ENCODE measurements around the gene SCFD1. TPM values are rescaled to one million over a fixed set of nuclear protein-coding genes. Genes with fewer than 3 reads are reported as not detected.

SCFD1 gene
- total and polyA plus RNA-seq, 4 donors, result 24.6 to 82.1 (median 52.6) TPM

- H3K36me3 ChIP-seq (ENCODE audit: control insufficient read depth in 4 of 4, insufficient read depth in 3 of 4, low read depth in 1 of 4, low read length in 3 of 4), result peaks cover 1 to 32% (median 15%) of the 10 kb centered on the region in 4 donors
- no peaks in the 10 kb centered on the region for H3K4me1 ChIP-seq (ENCODE audit: control insufficient read depth in 4 of 4, insufficient read depth in 4 of 4, low read length in 3 of 4)
- no peak overlapping the region for H3K4me3 ChIP-seq (ENCODE audit: low read depth in 1 of 3, low read length in 3 of 3)
- H3K9me3 ChIP-seq (ENCODE audit: control insufficient read depth in 4 of 4, low read length in 3 of 4), result no peaks in the 10 kb centered on the region
- no peak overlapping the region for H3K9ac ChIP-seq (ENCODE audit: low read depth in 1 of 2, low read length in 2 of 2)
- no peaks in the 10 kb centered on the region for H3K27me3 ChIP-seq (ENCODE audit: control insufficient read depth in 4 of 4, insufficient read depth in 4 of 4, low read length in 3 of 4)
- TF ChIP-seq RAD21 (IDR thresholded peaks at IDR 0.05), result no peak
- no peak for TF ChIP-seq FOXA2 (IDR thresholded peaks at IDR 0.05)
- TF ChIP-seq HNF4G (IDR thresholded peaks at IDR 0.05), result no peak
- no peak for TF ChIP-seq GABPA (IDR thresholded peaks at IDR 0.05 in 1 of 2, conservative IDR thresholded peaks at IDR 0.05 in 1 of 2)
- TF ChIP-seq JUND (IDR thresholded peaks at IDR 0.05), result no peak
- TF ChIP-seq TAF1 (conservative IDR thresholded peaks at IDR 0.05), result no peak
- no peak for TF ChIP-seq RXRA (IDR thresholded peaks at IDR 0.05)
- TF ChIP-seq EGR1 (IDR thresholded peaks at IDR 0.05; ENCODE audit: low read depth in 2 of 2), result no peak
- no peak for TF ChIP-seq YY1 (IDR thresholded peaks at IDR 0.05)
- no peak for TF ChIP-seq CTCF (IDR thresholded peaks at IDR 0.05; ENCODE audit: low read depth, low read length, missing input control)
- no peak for TF ChIP-seq SP1 (IDR thresholded peaks at IDR 0.05)
- no peak for TF ChIP-seq MAX (IDR thresholded peaks at IDR 0.05)
- TF ChIP-seq, protein P1, sequence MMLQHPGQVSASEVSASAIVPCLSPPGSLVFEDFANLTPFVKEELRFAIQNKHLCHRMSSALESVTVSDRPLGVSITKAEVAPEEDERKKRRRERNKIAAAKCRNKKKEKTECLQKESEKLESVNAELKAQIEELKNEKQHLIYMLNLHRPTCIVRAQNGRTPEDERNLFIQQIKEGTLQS (IDR thresholded peaks at IDR 0.05), result no peak
- no peak for TF ChIP-seq REST (IDR thresholded peaks at IDR 0.05)
- TF ChIP-seq NR2F2 (IDR thresholded peaks at IDR 0.05), result no peak
- TF ChIP-seq, protein P2, sequence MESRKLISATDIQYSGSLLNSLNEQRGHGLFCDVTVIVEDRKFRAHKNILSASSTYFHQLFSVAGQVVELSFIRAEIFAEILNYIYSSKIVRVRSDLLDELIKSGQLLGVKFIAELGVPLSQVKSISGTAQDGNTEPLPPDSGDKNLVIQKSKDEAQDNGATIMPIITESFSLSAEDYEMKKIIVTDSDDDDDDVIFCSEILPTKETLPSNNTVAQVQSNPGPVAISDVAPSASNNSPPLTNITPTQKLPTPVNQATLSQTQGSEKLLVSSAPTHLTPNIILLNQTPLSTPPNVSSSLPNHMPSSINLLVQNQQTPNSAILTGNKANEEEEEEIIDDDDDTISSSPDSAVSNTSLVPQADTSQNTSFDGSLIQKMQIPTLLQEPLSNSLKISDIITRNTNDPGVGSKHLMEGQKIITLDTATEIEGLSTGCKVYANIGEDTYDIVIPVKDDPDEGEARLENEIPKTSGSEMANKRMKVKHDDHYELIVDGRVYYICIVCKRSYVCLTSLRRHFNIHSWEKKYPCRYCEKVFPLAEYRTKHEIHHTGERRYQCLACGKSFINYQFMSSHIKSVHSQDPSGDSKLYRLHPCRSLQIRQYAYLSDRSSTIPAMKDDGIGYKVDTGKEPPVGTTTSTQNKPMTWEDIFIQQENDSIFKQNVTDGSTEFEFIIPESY (IDR thresholded peaks at IDR 0.05), result no peak
- no peak for TF ChIP-seq FOXA1 (IDR thresholded peaks at IDR 0.05)
- no peak for TF ChIP-seq HNF4A (conservative IDR thresholded peaks at IDR 0.05)
- DNase-seq (ENCODE audit: low spot score), result no peak
- H3K27ac ChIP-seq (ENCODE audit: low read depth in 1 of 2, low read length in 2 of 2), result no peak overlapping the region
These were observed 88.8 kb downstream of the SCFD1 start for GRCh38 chr14:30710876-30711275.
